ES-I3 (cell line): ENCODE measurements around the gene EARS2.
"Not testable (repeated sequence)": the region's sequence is repeated elsewhere in the genome, so short reads cannot be mapped to it uniquely, and the experiment has no call there.

Source experiments
- H3K36me3 ChIP-seq: 2 replicates; pipeline ENCODE4 v1.6.1; 2013; ENCODE audit warnings: mild to moderate bottlenecking, low read length, control low read depth, moderate library complexity; ENCODE audit not compliant: insufficient read depth
- H3K4me1 ChIP-seq: 2 replicates; pipeline ENCODE4 v1.6.1; 2013; ENCODE audit warnings: mild to moderate bottlenecking, control low read depth, low read length; ENCODE audit not compliant: insufficient read depth
- H3K9ac ChIP-seq: 2 replicates; pipeline ENCODE4 v1.6.1; 2013; ENCODE audit warnings: low read depth, mild to moderate bottlenecking, low read length, moderate library complexity
- H3K9me3 ChIP-seq: 2 replicates; pipeline ENCODE4 v1.6.1; 2013; ENCODE audit warnings: mild to moderate bottlenecking, low read length, moderate library complexity; ENCODE audit not compliant: control insufficient read depth, insufficient read depth

Gene EARS2

GRCh38 chr16:23556881-23557778, at the start of gene EARS2, which contains the start of gene UBFD1:
TSS of gene EARS2 (minus strand) at chr16:23557350. CDS start at chr16:23557343, 7 bp downstream.
TSS of gene UBFD1 (plus strand) at chr16:23557727. CDS start at chr16:23557743, 16 bp downstream.
- Histone ChIP-seq H3K4me1 (peaks cover 5% of the 10 kb centered on the region; the same call in 1 of the 2 replicates), H3K9ac (peak within 1 kb of the TSS; percentile 77), H3K9me3 (no peaks in the 10 kb centered on the region), H3K36me3 (peaks cover 13% of the 10 kb centered on the region)

- Histone ChIP-seq H3K36me3 (peaks cover under 1% of the 10 kb centered on the region), H3K4me1 (peaks cover 26% of the 10 kb centered on the region), H3K9me3 (no peaks in the 10 kb centered on the region), H3K9ac (peak overlapping the region; percentile 90; the same call in 1 of the 2 replicates)
Measured at GRCh38 chr16:23597003-23597756, 40.0 kb upstream of the EARS2 start.

- Histone ChIP-seq H3K9me3 (no peaks in the 10 kb centered on the region), H3K9ac (peak within 1 kb of the TSS; percentile 90)
Measured at GRCh38 chr16:23595951-23596720, 39.0 kb upstream of the EARS2 start, which contains the start of gene NDUFAB1. TSS of gene NDUFAB1 (minus strand) at chr16:23596316. CDS start at chr16:23596290, 26 bp downstream.

GRCh38 chr16:23595246-23595950, 38.2 kb upstream of the EARS2 start:
- Histone ChIP-seq H3K4me1 (peaks cover 15% of the 10 kb centered on the region), H3K9ac (peak overlapping the region; percentile 90), H3K9me3 (no peaks in the 10 kb centered on the region), H3K36me3 (peaks cover 10% of the 10 kb centered on the region)

More at GRCh38 chr16:23595951-23596720, 39.0 kb upstream of the EARS2 start, which contains the start of gene NDUFAB1:
- peaks cover 9% of the 10 kb centered on the region for H3K36me3 ChIP-seq
- peaks cover 23% of the 10 kb centered on the region for H3K4me1 ChIP-seq

- Histone ChIP-seq H3K9me3 (no peaks in the 10 kb centered on the region), H3K36me3 (peaks cover 19% of the 10 kb centered on the region), H3K4me1 (peaks cover 11% of the 10 kb centered on the region), H3K9ac (no peak overlapping the region)
Measured at GRCh38 chr16:23594186-23594585, 37.0 kb upstream of the EARS2 start.

GRCh38 chr16:23590181-23590580, 33.0 kb upstream of the EARS2 start:
- Histone ChIP-seq H3K9me3 (no peaks in the 10 kb centered on the region), H3K4me1 (no peaks in the 10 kb centered on the region), H3K9ac (no peak overlapping the region), H3K36me3 (peaks cover 29% of the 10 kb centered on the region)

- no peaks in the 10 kb centered on the region for H3K9me3 ChIP-seq
- H3K36me3 ChIP-seq, result peaks cover 32% of the 10 kb centered on the region
- no peak overlapping the region for H3K9ac ChIP-seq
- no peaks in the 10 kb centered on the region for H3K4me1 ChIP-seq
Measured at GRCh38 chr16:23587726-23588125, 30.6 kb upstream of the EARS2 start.

- Histone ChIP-seq H3K9ac (no peak overlapping the region), H3K9me3 (no peaks in the 10 kb centered on the region), H3K4me1 (no peaks in the 10 kb centered on the region), H3K36me3 (peaks cover 26% of the 10 kb centered on the region)
Measured at GRCh38 chr16:23584186-23585076, 27.3 kb upstream of the EARS2 start.

GRCh38 chr16:23583271-23583670, 26.1 kb upstream of the EARS2 start:
- not testable (repeated sequence) for H3K9me3 ChIP-seq, H3K9ac ChIP-seq, H3K4me1 ChIP-seq
- peaks cover 24% of the 10 kb centered on the region; the same call in 1 of the 2 replicates for H3K36me3 ChIP-seq

GRCh38 chr16:23581764-23582163, 24.6 kb upstream of the EARS2 start:
- Histone ChIP-seq H3K9me3 (no peaks in the 10 kb centered on the region), H3K9ac (no peak overlapping the region), H3K4me1 (no peaks in the 10 kb centered on the region), H3K36me3 (peaks cover 23% of the 10 kb centered on the region; the same call in 1 of the 2 replicates)

GRCh38 chr16:23580391-23580790, 23.2 kb upstream of the EARS2 start:
- Histone ChIP-seq H3K4me1 (no peaks in the 10 kb centered on the region), H3K9ac (no peak overlapping the region), H3K36me3 (peaks cover 19% of the 10 kb centered on the region; the same call in 1 of the 2 replicates), H3K9me3 (no peaks in the 10 kb centered on the region)

- Histone ChIP-seq H3K36me3 (peaks cover 14% of the 10 kb centered on the region; the same call in 1 of the 2 replicates), H3K4me1 (no peaks in the 10 kb centered on the region), H3K9ac (no peak overlapping the region), H3K9me3 (no peaks in the 10 kb centered on the region)
Measured at GRCh38 chr16:23579371-23579770, 22.2 kb upstream of the EARS2 start.
